H1 (cell line): ENCODE results near the gene UPF3A. TPM values are rescaled to one million over a fixed set of nuclear protein-coding genes. Genes with fewer than 3 reads are reported as not detected.

Experiments used
- CTCF ChIA-PET: fragments of 300-600 bp; sonication (Branson Sonifier 250); formaldehyde crosslinking; loops from one replicate; lab custom pipeline; 2021; ENCODE audit not compliant: partially characterized antibody; lab: Charles Lee
- POLR2A ChIA-PET: fragments of 300-600 bp; sonication (Branson Sonifier 250); formaldehyde crosslinking; loops from one replicate; lab custom pipeline; 2021; ENCODE audit warnings: inconsistent platforms; ENCODE audit not compliant: partially characterized antibody; lab: Charles Lee
- DNase-seq, 2 experiments: peaks; one replicate each; pipeline versions ENCODE4 v3.0.0 to v3.0.0-alpha.2; 2010 to 2022; ENCODE audit warnings: low spot score in 2 of 2, low read depth in 1 of 2, mixed read lengths in 1 of 2
- FAIRE-seq: peaks from 2 replicates; lab custom pipeline; 2011; peaks lifted over from hg19 to GRCh38; lab: Jason Lieb, UNC
- H2AFZ ChIP-seq: 2 replicates; pipeline ENCODE4 v1.8.1; 2012; ENCODE audit warnings: low read length, inconsistent platforms
- H2AK5ac ChIP-seq: 2 replicates; pipeline ENCODE4 v1.6.1; 2013; ENCODE audit warnings: low read depth, low read length
- H2BK120ac ChIP-seq: replicated peaks from 2 replicates; pipeline ENCODE3; 2013; ENCODE audit warnings: low read depth, low read length, inconsistent platforms
- H2BK12ac ChIP-seq: 2 replicates; pipeline ENCODE4 v1.6.1; 2013; ENCODE audit warnings: low read depth, low read length
- H2BK15ac ChIP-seq: 2 replicates; pipeline ENCODE4 v1.6.1; 2013; ENCODE audit warnings: low read length
- H2BK20ac ChIP-seq: 2 replicates; pipeline ENCODE4 v1.6.1; 2013; ENCODE audit warnings: low read length
- H2BK5ac ChIP-seq: 2 replicates; pipeline ENCODE4 v1.6.1; 2013; ENCODE audit warnings: low read depth, low read length
- H3K14ac ChIP-seq: 2 replicates; pipeline ENCODE4 v1.6.1; 2013; ENCODE audit warnings: inconsistent platforms; ENCODE audit not compliant: insufficient read length
- H3K18ac ChIP-seq: 2 replicates; pipeline ENCODE4 v1.6.1; 2013; ENCODE audit warnings: low read length; ENCODE audit errors: extremely low read depth
- H3K23ac ChIP-seq: 2 replicates; pipeline ENCODE4 v1.6.1; 2013; ENCODE audit warnings: inconsistent platforms; ENCODE audit not compliant: insufficient read length
- H3K23me2 ChIP-seq: 2 replicates; pipeline ENCODE4 v1.6.1; 2013; ENCODE audit warnings: low read depth, low read length
- H3K27ac ChIP-seq: 2 replicates; pipeline ENCODE4 v1.6.1; 2011; ENCODE audit warnings: low read depth, low read length, inconsistent platforms
- H3K27me3 ChIP-seq, 4 experiments: replicated peaks in 1 of 4; 1 replicate in 1 of 4; 2 replicates in 3 of 4; pipeline versions ENCODE4 v1.6.1 to v1.8.1; 2011 to 2013; ENCODE audit warnings: low read length in 3 of 4, mild to moderate bottlenecking in 3 of 4, inconsistent platforms in 2 of 4, mixed read lengths in 2 of 4, moderate library complexity in 1 of 4; ENCODE audit not compliant: control insufficient read depth in 3 of 4, insufficient read depth in 3 of 4; ENCODE audit errors: extremely low read depth in 1 of 4
- H3K36me3 ChIP-seq, 4 experiments: 2 replicates each; pipeline versions ENCODE4 v1.6.1 to v1.8.1; 2011 to 2013; ENCODE audit warnings: mild to moderate bottlenecking in 4 of 4, low read length in 3 of 4, moderate library complexity in 2 of 4, control low read depth in 1 of 4, inconsistent platforms in 1 of 4; ENCODE audit not compliant: insufficient read depth in 4 of 4, control insufficient read depth in 2 of 4
- H3K4ac ChIP-seq: replicated peaks from 2 replicates; pipeline ENCODE3; 2013; ENCODE audit warnings: low read length, low read depth, mixed read lengths, inconsistent platforms; ENCODE audit not compliant: insufficient read length
- H3K4me1 ChIP-seq, 4 experiments: replicated peaks in 1 of 4; 1 replicate in 1 of 4; 2 replicates in 3 of 4; pipeline versions ENCODE4 v1.6.1 to v1.8.1; 2011 to 2013; ENCODE audit warnings: low read length in 3 of 4, inconsistent platforms in 2 of 4, mixed read lengths in 1 of 4; ENCODE audit not compliant: insufficient read depth in 4 of 4, control insufficient read depth in 3 of 4
- H3K4me2 ChIP-seq, 2 experiments: 2 replicates each; pipeline versions ENCODE4 v1.6.1 to v1.8.1; 2011 to 2013; ENCODE audit warnings: low read depth in 2 of 2, low read length in 2 of 2, control low read depth in 1 of 2, inconsistent platforms in 1 of 2, mild to moderate bottlenecking in 1 of 2; ENCODE audit not compliant: insufficient read depth in 1 of 2
- H3K4me3 ChIP-seq, 4 experiments: fragments of 200-600, 300-600 bp in 1 of 4; sonication (generic), shearing (Covaris generic), sonication (Bioruptor Twin) in 1 of 4; 2 replicates each; pipeline versions ENCODE4 v1.5.1 to v1.8.1; 2011 to 2016; ENCODE audit warnings: low read length in 4 of 4, low read depth in 3 of 4, control low read depth in 2 of 4, inconsistent platforms in 2 of 4, mild to moderate bottlenecking in 2 of 4, mixed read lengths in 1 of 4, moderate library complexity in 1 of 4; ENCODE audit not compliant: insufficient read depth in 2 of 4; ENCODE audit errors: extremely low read depth in 1 of 4
- H3K56ac ChIP-seq: replicated peaks from 2 replicates; pipeline ENCODE3; 2013; ENCODE audit warnings: low read depth, mild to moderate bottlenecking, mixed read lengths, low read length, inconsistent platforms; ENCODE audit not compliant: insufficient read length
- H3K79me1 ChIP-seq: 2 replicates; pipeline ENCODE4 v1.6.1; 2013; ENCODE audit warnings: low read depth, low read length, control low read depth
- H3K79me2 ChIP-seq, 2 experiments: 2 replicates each; pipeline versions ENCODE4 v1.6.1 to v1.8.1; 2012 to 2013; ENCODE audit warnings: low read length in 2 of 2, mild to moderate bottlenecking in 2 of 2, inconsistent platforms in 1 of 2; ENCODE audit not compliant: insufficient read depth in 2 of 2, control insufficient read depth in 1 of 2
- H3K9ac ChIP-seq, 4 experiments: replicated peaks in 1 of 4; 1 replicate in 1 of 4; 2 replicates in 3 of 4; pipeline versions ENCODE4 v1.6.1 to v1.8.1; 2011 to 2013; ENCODE audit warnings: low read depth in 3 of 4, low read length in 3 of 4, control low read depth in 2 of 4, mild to moderate bottlenecking in 2 of 4, moderate library complexity in 2 of 4, inconsistent platforms in 1 of 4; ENCODE audit errors: extremely low read depth in 1 of 4
- H3K9me3 ChIP-seq, 2 experiments: 2 replicates each; pipeline versions ENCODE4 v1.6.1 to v1.8.1; 2012 to 2013; ENCODE audit warnings: mild to moderate bottlenecking in 2 of 2, moderate library complexity in 2 of 2, control low read depth in 1 of 2, inconsistent platforms in 1 of 2, low read depth in 1 of 2, low read length in 1 of 2, mixed read lengths in 1 of 2; ENCODE audit not compliant: insufficient read depth in 2 of 2
- H4K20me1 ChIP-seq, 2 experiments: replicated peaks in 1 of 2; 2 replicates each; pipeline versions ENCODE3 to v1.8.1; 2011 to 2013; ENCODE audit warnings: inconsistent platforms in 2 of 2, low read length in 2 of 2, mild to moderate bottlenecking in 1 of 2; ENCODE audit not compliant: insufficient read depth in 2 of 2, control insufficient read depth in 1 of 2
- H4K5ac ChIP-seq: 2 replicates; pipeline ENCODE4 v1.6.1; 2013; ENCODE audit warnings: low read length, low read depth, mixed read lengths, inconsistent platforms; ENCODE audit not compliant: insufficient read length
- H4K8ac ChIP-seq: 2 replicates; pipeline ENCODE4 v1.8.0; 2013; ENCODE audit warnings: mild to moderate bottlenecking, moderate library complexity, low read length, inconsistent platforms; ENCODE audit not compliant: insufficient read depth; ENCODE audit errors: extremely low read depth
- H4K91ac ChIP-seq: replicated peaks from 2 replicates; pipeline ENCODE3; 2013; ENCODE audit warnings: low read length, mixed read lengths, inconsistent platforms; ENCODE audit not compliant: insufficient read length
- BCL11A ChIP-seq, 2 experiments: IDR thresholded peaks; one replicate each; pipeline ENCODE4 v1.6.1; 2011; ENCODE audit warnings: low read depth in 2 of 2, low read length in 2 of 2, mild to moderate bottlenecking in 2 of 2
- CBX8 ChIP-seq: fragments of 300-800, 300-1000 bp; sonication (generic); IDR thresholded peaks from 2 replicates; pipeline ENCODE4 v1.7.1; 2016; ENCODE audit warnings: low read depth, low read length, borderline replicate concordance
- CEBPB ChIP-seq: IDR thresholded peaks from 2 replicates; pipeline ENCODE4 v1.6.1; 2012; ENCODE audit warnings: low read depth, low read length
- E2F6 ChIP-seq: IDR thresholded peaks from 2 replicates; pipeline ENCODE4 v1.6.1; 2012; ENCODE audit warnings: inconsistent platforms
- EZH2 ChIP-seq: fragments of 200-600 bp; sonication (generic); IDR thresholded peaks from 2 replicates; pipeline ENCODE4 v1.7.1; 2012; ENCODE audit warnings: low read depth, mild to moderate bottlenecking, moderate library complexity, low read length, inconsistent platforms; ENCODE audit not compliant: severe bottlenecking
- MAFK ChIP-seq: IDR thresholded peaks from 2 replicates; pipeline ENCODE4 v1.6.1; 2012; ENCODE audit warnings: low read depth, mild to moderate bottlenecking, improper control_type of control experiment, low read length
- MAX ChIP-seq: IDR thresholded peaks from 2 replicates; pipeline ENCODE4 v1.6.1; 2012; ENCODE audit warnings: inconsistent platforms
- NRF1 ChIP-seq: IDR thresholded peaks from 2 replicates; pipeline ENCODE4 v1.6.1; 2011; ENCODE audit warnings: mild to moderate bottlenecking, low read depth, low read length, improper control_type of control experiment
- POLR2AphosphoS5 ChIP-seq: IDR thresholded peaks from 2 replicates; pipeline ENCODE4 v1.6.1; 2011; ENCODE audit warnings: low read depth, low read length
- SP2 ChIP-seq: IDR thresholded peaks from 2 replicates; pipeline ENCODE4 v1.6.1; 2012; ENCODE audit warnings: mild to moderate bottlenecking, low read length, inconsistent platforms
- TAF7 ChIP-seq: optimal IDR thresholded peaks from 2 replicates; pipeline ENCODE3; 2011; ENCODE audit warnings: low read depth, mild to moderate bottlenecking, inconsistent platforms, low read length, moderate library complexity, borderline replicate concordance
- TEAD4 ChIP-seq: IDR thresholded peaks from 2 replicates; pipeline ENCODE4 v1.6.1; 2012; ENCODE audit warnings: low read depth, low read length, inconsistent platforms, mixed read lengths
- YY1 ChIP-seq: IDR thresholded peaks from 2 replicates; pipeline ENCODE4 v1.6.1; 2011; ENCODE audit warnings: low read depth, mild to moderate bottlenecking, low read length
- ZNF274 ChIP-seq: IDR thresholded peaks from 2 replicates; pipeline ENCODE4 v1.7.0; 2012; ENCODE audit warnings: low read length, borderline replicate concordance; ENCODE audit errors: extremely low read depth
- WGBS, 2 experiments: shearing (Covaris generic) in 1 of 2; methylation state at CpG; one replicate each; pipeline versions ENCODE4 v1.1.6 to v1.1.7; 2013 to 2015; ENCODE audit warnings: low lambda C conversion rate in 2 of 2, mixed read lengths in 2 of 2, inconsistent platforms in 1 of 2, low coverage in 1 of 2, missing lambda C conversion rate in 1 of 2; ENCODE audit not compliant: insufficient replicate concordance in 2 of 2, insufficient coverage in 1 of 2, insufficient read length in 1 of 2; ENCODE audit errors: extremely low coverage in 1 of 2, missing lambda C conversion rate in 1 of 2; 5-methylcytosine and 5-hydroxymethylcytosine counted together
- polyA plus RNA-seq, 7 experiments: library from polyadenylated mRNA; depleted of rRNA in 3 of 7; stranded (reverse) in 5 of 7; unstranded in 2 of 7; fragments of >200 nt in 5 of 7; fragments of 200-250 nt in 2 of 7; gene quantifications; 1 replicate in 5 of 7; 2 replicates in 1 of 7; 4 replicates in 1 of 7; pipeline versions ENCODE4 v1.2.1 to v1.2.3, GENCODE V29; 2011 to 2013; ENCODE audit warnings: missing spikeins in 2 of 7, mixed read lengths in 2 of 7
- total RNA-seq: library from RNA; stranded (reverse); fragmentation: NEBNext Ultra II Directional; extraction: Animal tissue kit (Norgen Biotek cat#: 25700); gene quantifications from 2 replicates; pipeline ENCODE4 v1.2.1, GENCODE V29; 2021

Gene UPF3A
- total and polyA plus RNA-seq, 2 of the 8 experiments (the other 6 are each of a cell fraction or from before 2014, with no cell fraction given), result 47.1 to 58.2 TPM

- Histone ChIP-seq H2BK120ac (no peak overlapping the region), H3K14ac (no peak overlapping the region), H3K9ac (no peak overlapping the region), H4K20me1 (peaks cover 0 to 2% of the 10 kb centered on the region in 2 experiments), H3K4me2 (no peak overlapping the region), H3K27ac (no peak overlapping the region), H3K4me3 (no peak overlapping the region), H2AFZ (no peak overlapping the region), H3K23ac (no peak overlapping the region), H3K36me3 (peaks cover 22 to 95% (median 68%) of the 10 kb centered on the region in 4 experiments), H2BK5ac (no peak overlapping the region), H4K8ac (no peak overlapping the region), H3K23me2 (no peaks in the 10 kb centered on the region), H3K9me3 (no peaks in the 10 kb centered on the region), H2BK20ac (no peak overlapping the region), H3K27me3 (no peaks in the 10 kb centered on the region), H3K79me1 (peaks cover 7% of the 10 kb centered on the region; the same call in 1 of the 2 replicates), H2BK15ac (no peak overlapping the region), H3K18ac (no peak overlapping the region), H3K56ac (no peak overlapping the region), H4K91ac (no peak overlapping the region), H2BK12ac (no peak overlapping the region), H3K4me1 (peaks cover 0 to 1% (median 0%) of the 10 kb centered on the region in 4 experiments; a peak in 2 of 7 replicates), H2AK5ac (no peak overlapping the region), H3K4ac (no peak overlapping the region), H3K79me2 (0 out of 4 replicates have a peak, but pooled peaks cover 0 to 3% of the 10 kb centered on the region in 2 experiments), H4K5ac (no peak overlapping the region)
- FAIRE-seq (no peak), DNase-seq (no peak)
- ChIA-PET POLR2A (interaction anchor here (1.0 to 1.9 kb wide), 3 partner anchors 8 to 37 kb away, joined by 3 to 11 read pairs (median 4); no protein-coding TSS in a partner anchor), CTCF (no interaction called here)
- WGBS, 2 experiments, result 92% methylated on average over 5 of the region's 5 CpGs; no CpG with 5 or more reads in 1 of the 2 experiments
- TF ChIP-seq E2F6 (no peak), BCL11A (IDR thresholded peaks at IDR 0.05; ENCODE audit: low read depth in 2 of 2, low read length in 2 of 2) (no peak), ZNF274 (no peak), MAX (no peak), TAF7 (no peak), CBX8 (no peak), SP2 (no peak), MAFK (no peak), POLR2AphosphoS5 (no peak), YY1 (no peak), CEBPB (no peak), EZH2 (no peak), NRF1 (no peak), TEAD4 (no peak)
These were observed 36.8 kb upstream of the UPF3A start for GRCh38 chr13:114244637-114245036.
